NCI-H1417 (cell line): Measurements from ENCODE around the gene KLF16.
A peak's percentile ranks its signal among the peaks of the same experiment; 100 is the strongest.
"Not testable (repeated sequence)": the region's sequence is repeated elsewhere in the genome, so short reads cannot be mapped to it uniquely, and the experiment has no call there.

Experiments
- DNase-seq, 3 experiments: peaks; one replicate each; lab custom pipeline; 2025; lab: John Stamatoyannopoulos, UW

KLF16 gene

GRCh38 chr19:1863328-1863637 is at the start of gene KLF16:
Gene KLF16 (minus strand): TSS chr19:1863579. CDS start chr19:1863497, 82 bp downstream.
- no peak for DNase-seq

- DNase-seq, result no peak
These were observed 49.6 kb upstream of the KLF16 start for GRCh38 chr19:1912760-1913505.

GRCh38 chr19:1911995-1912394 is 48.6 kb upstream of the KLF16 start:
- no peak for DNase-seq

- DNase-seq, result no peak
These were observed 47.7 kb upstream of the KLF16 start for GRCh38 chr19:1911098-1911497.

GRCh38 chr19:1910177-1910576 is 46.8 kb upstream of the KLF16 start:
- DNase-seq, result no peak

- no peak for DNase-seq
These were observed 46.3 kb upstream of the KLF16 start for GRCh38 chr19:1909761-1910080.

GRCh38 chr19:1908364-1908678 is 44.9 kb upstream of the KLF16 start:
- no peak for DNase-seq

- no peak for DNase-seq
These were observed 44.4 kb upstream of the KLF16 start for GRCh38 chr19:1907563-1908363.

GRCh38 chr19:1906985-1907562 is 43.7 kb upstream of the KLF16 start:
- DNase-seq, result no peak

- no peak for DNase-seq
These were observed 42.5 kb upstream of the KLF16 start for GRCh38 chr19:1905863-1906375.

GRCh38 chr19:1905110-1905862 is 41.9 kb upstream of the KLF16 start, which contains the start of the genes ADAT3 and SCAMP4:
Gene ADAT3 (plus strand): TSS chr19:1905399. CDS start chr19:1912048, 6,649 bp downstream.
Gene SCAMP4 (plus strand): TSS chr19:1905399. CDS start chr19:1915020, 9,621 bp downstream.
- peak; percentile 99 for DNase-seq

GRCh38 chr19:1904860-1905109 is 41.4 kb upstream of the KLF16 start:
- no peak for DNase-seq

- DNase-seq, result no peak
These were observed 39.5 kb upstream of the KLF16 start for GRCh38 chr19:1902923-1903322.

GRCh38 chr19:1901940-1902404 is 38.6 kb upstream of the KLF16 start:
- DNase-seq, result no peak

- DNase-seq, result no peak
These were observed 33.1 kb upstream of the KLF16 start for GRCh38 chr19:1896508-1896907.

GRCh38 chr19:1893791-1894190 is 30.4 kb upstream of the KLF16 start:
- peak in 1 of 3 experiments; percentile 55 for DNase-seq

GRCh38 chr19:1889907-1890306 is 26.5 kb upstream of the KLF16 start:
- DNase-seq, result no peak

GRCh38 chr19:1888385-1888784 is 25.0 kb upstream of the KLF16 start:
- no peak for DNase-seq

- DNase-seq, result not testable (repeated sequence)
These were observed 23.0 kb upstream of the KLF16 start for GRCh38 chr19:1886360-1886759.

GRCh38 chr19:1885398-1886119 is 22.2 kb upstream of the KLF16 start, which contains the start of gene ABHD17A:
Gene ABHD17A (minus strand): TSS chr19:1885496. CDS start chr19:1881566, 3,930 bp downstream.
- peak; percentile 94 to 98 (median 96) for DNase-seq

- peak in 2 of 3 experiments; percentile 17 to 24 for DNase-seq
These were observed 21.4 kb upstream of the KLF16 start for GRCh38 chr19:1884719-1885334.
